Suprapubic skin (tissue), 4 donors: Measurements from ENCODE around the gene CTNNA2. TPM values are rescaled to one million over a fixed set of nuclear protein-coding genes. Genes with fewer than 3 reads are reported as not detected.

ENCODE experiments used
- DNase-seq, 2 donors: peaks; one replicate each; pipeline ENCODE4 v3.0.0-alpha.2; 2019; ENCODE audit warnings: low spot score in 2 of 2
- H3K27ac ChIP-seq: fragments of 200-600 bp; sonication (generic); one replicate; pipeline ENCODE4 v1.5.1; 2019
- H3K27me3 ChIP-seq: fragments of 200-600 bp; sonication (generic); one replicate; pipeline ENCODE4 v1.5.1; 2019
- H3K36me3 ChIP-seq: fragments of 200-600 bp; sonication (generic); one replicate; pipeline ENCODE4 v1.5.1; 2019
- H3K4me1 ChIP-seq: fragments of 200-600 bp; sonication (generic); one replicate; pipeline ENCODE4 v1.5.1; 2019
- H3K4me3 ChIP-seq: fragments of 200-600 bp; sonication (generic); one replicate; pipeline ENCODE4 v1.5.1; 2019; ENCODE audit warnings: mild to moderate bottlenecking
- H3K9me3 ChIP-seq: fragments of 200-600 bp; sonication (generic); one replicate; pipeline ENCODE4 v1.5.1; 2019
- EP300 ChIP-seq: sonication (generic); formaldehyde crosslinking; IDR thresholded peaks from one replicate; pipeline ENCODE4 v1.6.1; 2017; ENCODE audit warnings: antibody characterized with exemption
- POLR2A ChIP-seq, 2 donors: fragments of 450-650 bp; IDR thresholded peaks; one replicate each; pipeline ENCODE4 v1.6.1; 2017; ENCODE audit warnings: antibody characterized with exemption in 2 of 2, mild to moderate bottlenecking in 2 of 2, moderate library complexity in 2 of 2
- POLR2AphosphoS5 ChIP-seq, 3 donors: sonication (generic); formaldehyde crosslinking; IDR thresholded peaks; one replicate each; pipeline ENCODE4 v1.6.1; 2017; ENCODE audit warnings: antibody characterized with exemption in 3 of 3
- whole genome bisulfite sequencing: methylation state at CpG from one replicate; pipeline ENCODE4 v1.1.5; 2018; 5-methylcytosine and 5-hydroxymethylcytosine counted together
- total RNA-seq, 4 donors: library from RNA; depleted of rRNA; stranded (reverse); fragments of >200 nt; gene quantifications; one replicate each; pipeline ENCODE4 v1.1.0, GENCODE V29; 2016
- TF ChIP-seq, protein P1 (sequence below), 2 donors: fragments of 200-600 bp in 1 of 2; fragments of 450-650 bp in 1 of 2; sonication (generic) in 1 of 2; IDR thresholded peaks; one replicate each; pipeline ENCODE4 v1.5.1; 2016 to 2019; ENCODE audit warnings: antibody characterized with exemption in 2 of 2, mild to moderate bottlenecking in 1 of 2, moderate library complexity in 1 of 2

Gene CTNNA2
- total RNA-seq, 4 donors from 2014 or later = 0.15 to 0.21 TPM; not detected in 2

DNA sequence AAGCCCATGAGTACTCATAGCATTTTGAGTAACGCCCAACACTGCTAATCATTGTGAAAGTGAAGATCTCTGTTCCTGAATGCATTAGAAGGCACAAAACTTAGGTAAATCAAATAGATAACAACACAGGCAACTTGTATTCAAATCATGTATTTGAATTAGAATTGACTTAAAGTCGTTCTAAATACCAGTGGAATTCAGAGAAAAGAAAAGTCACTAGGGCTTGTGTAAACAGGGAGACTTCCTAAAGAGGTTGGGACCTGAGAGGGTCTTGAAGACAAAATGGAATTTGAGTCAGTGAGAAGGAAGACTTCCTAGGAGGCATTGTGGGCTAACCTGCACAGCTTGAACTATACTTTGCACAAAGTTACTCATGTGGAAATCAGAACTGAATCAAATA lies 127.2 kb downstream of the CTNNA2 start:
- Histone ChIP-seq H3K27me3 (no peaks in the 10 kb centered on the region), H3K36me3 (no peaks in the 10 kb centered on the region), H3K4me3 (no peak overlapping the region), H3K27ac (no peak overlapping the region), H3K9me3 (no peaks in the 10 kb centered on the region), H3K4me1 (no peaks in the 10 kb centered on the region)
- 49% methylated on average over 2 of the region's 2 CpGs for WGBS
- no peak for TF ChIP-seq POLR2AphosphoS5 (IDR thresholded peaks at IDR 0.05)
- TF ChIP-seq, protein P1, sequence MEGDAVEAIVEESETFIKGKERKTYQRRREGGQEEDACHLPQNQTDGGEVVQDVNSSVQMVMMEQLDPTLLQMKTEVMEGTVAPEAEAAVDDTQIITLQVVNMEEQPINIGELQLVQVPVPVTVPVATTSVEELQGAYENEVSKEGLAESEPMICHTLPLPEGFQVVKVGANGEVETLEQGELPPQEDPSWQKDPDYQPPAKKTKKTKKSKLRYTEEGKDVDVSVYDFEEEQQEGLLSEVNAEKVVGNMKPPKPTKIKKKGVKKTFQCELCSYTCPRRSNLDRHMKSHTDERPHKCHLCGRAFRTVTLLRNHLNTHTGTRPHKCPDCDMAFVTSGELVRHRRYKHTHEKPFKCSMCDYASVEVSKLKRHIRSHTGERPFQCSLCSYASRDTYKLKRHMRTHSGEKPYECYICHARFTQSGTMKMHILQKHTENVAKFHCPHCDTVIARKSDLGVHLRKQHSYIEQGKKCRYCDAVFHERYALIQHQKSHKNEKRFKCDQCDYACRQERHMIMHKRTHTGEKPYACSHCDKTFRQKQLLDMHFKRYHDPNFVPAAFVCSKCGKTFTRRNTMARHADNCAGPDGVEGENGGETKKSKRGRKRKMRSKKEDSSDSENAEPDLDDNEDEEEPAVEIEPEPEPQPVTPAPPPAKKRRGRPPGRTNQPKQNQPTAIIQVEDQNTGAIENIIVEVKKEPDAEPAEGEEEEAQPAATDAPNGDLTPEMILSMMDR (IDR thresholded peaks at IDR 0.05) = no peak
- no peak for TF ChIP-seq POLR2A (IDR thresholded peaks at IDR 0.05)
- TF ChIP-seq EP300 = no peak
- DNase-seq = no peak

DNA sequence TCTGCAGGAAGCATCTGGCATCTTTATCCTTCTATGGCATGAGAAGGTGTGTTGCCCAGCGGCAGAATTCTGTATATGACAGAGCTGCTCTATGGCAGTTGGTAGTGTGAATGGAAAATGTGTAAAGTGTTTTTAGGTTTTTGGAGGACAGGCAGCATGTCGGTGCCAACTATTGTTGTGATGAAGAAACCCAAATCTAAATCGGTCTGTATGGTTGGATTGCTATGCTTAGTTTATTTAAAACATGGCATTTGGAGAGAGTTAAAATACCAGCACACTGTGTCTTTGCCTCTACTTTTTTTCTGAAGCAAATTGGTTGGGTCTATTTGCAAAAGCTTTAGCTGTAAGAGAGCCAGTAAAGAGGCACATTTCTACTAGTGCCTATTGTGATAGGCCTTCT lies 136.7 kb downstream of the CTNNA2 start:
- WGBS = 88% methylated on average over 3 of the region's 3 CpGs
- DNase-seq = no peak
- H3K4me3 ChIP-seq = no peak overlapping the region
- no peaks in the 10 kb centered on the region for H3K4me1 ChIP-seq
- H3K36me3 ChIP-seq = no peaks in the 10 kb centered on the region
- no peaks in the 10 kb centered on the region for H3K27me3 ChIP-seq
- H3K27ac ChIP-seq = no peak overlapping the region
- TF ChIP-seq POLR2AphosphoS5 (IDR thresholded peaks at IDR 0.05) (no peak), EP300 (no peak), POLR2A (IDR thresholded peaks at IDR 0.05) (no peak)
- TF ChIP-seq, protein P1 (IDR thresholded peaks at IDR 0.05) = no peak
- H3K9me3 ChIP-seq = peaks cover 4% of the 10 kb centered on the region

DNA sequence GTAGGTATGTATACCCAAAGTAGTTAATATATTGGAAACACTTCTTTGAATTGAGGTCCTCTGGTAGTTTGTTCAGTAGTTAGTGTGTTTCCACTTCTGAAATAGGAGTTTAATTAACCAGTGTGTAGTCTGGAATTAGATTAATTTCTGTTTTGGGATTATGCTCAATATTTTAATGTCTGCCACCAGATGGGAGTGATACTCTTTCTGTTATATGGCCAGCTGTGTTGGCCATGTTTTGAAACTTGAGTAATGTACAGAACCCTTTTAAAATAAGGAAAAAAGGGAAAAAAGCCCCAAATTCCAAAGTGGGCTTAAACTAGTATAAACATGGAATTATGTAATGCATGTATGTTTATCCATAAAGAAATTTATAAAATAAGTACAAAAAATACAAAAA lies 147.7 kb downstream of the CTNNA2 start:
- DNase-seq = no peak
- TF ChIP-seq POLR2AphosphoS5 (IDR thresholded peaks at IDR 0.05) = no peak
- no peak for TF ChIP-seq EP300
- TF ChIP-seq, protein P1 (IDR thresholded peaks at IDR 0.05) = no peak
- no peak for TF ChIP-seq POLR2A (IDR thresholded peaks at IDR 0.05)
- Histone ChIP-seq H3K27ac (no peak overlapping the region), H3K9me3 (no peaks in the 10 kb centered on the region), H3K4me3 (no peak overlapping the region), H3K4me1 (no peaks in the 10 kb centered on the region), H3K27me3 (no peaks in the 10 kb centered on the region), H3K36me3 (no peaks in the 10 kb centered on the region)

DNA sequence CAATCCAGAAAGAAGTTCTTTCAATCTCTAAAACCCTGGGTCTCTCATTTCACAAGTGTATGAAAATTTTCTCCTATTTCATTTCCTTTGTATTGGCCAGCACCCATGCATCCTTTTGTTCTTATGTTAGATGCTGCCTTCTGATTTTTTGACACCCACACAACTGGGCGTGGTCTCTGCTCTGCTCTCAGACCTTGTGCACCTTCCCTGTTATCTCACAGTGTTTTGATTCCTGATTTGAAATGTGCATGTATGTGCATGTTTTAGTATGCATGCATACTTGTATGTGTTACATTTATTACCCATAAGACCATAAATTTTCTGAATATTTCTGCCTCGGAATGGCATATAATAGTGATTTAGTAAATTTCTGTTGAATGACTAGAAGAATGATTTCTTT lies 152.2 kb downstream of the CTNNA2 start:
- H3K36me3 ChIP-seq = no peaks in the 10 kb centered on the region
- H3K9me3 ChIP-seq = peaks cover 4% of the 10 kb centered on the region
- 52% methylated on average over 2 of the region's 2 CpGs for WGBS
- no peak overlapping the region for H3K4me3 ChIP-seq
- H3K4me1 ChIP-seq = no peaks in the 10 kb centered on the region
- no peak overlapping the region for H3K27ac ChIP-seq
- TF ChIP-seq, protein P1 (IDR thresholded peaks at IDR 0.05) = no peak
- TF ChIP-seq POLR2AphosphoS5 (IDR thresholded peaks at IDR 0.05) (no peak), POLR2A (IDR thresholded peaks at IDR 0.05) (no peak), EP300 (no peak)
- H3K27me3 ChIP-seq = no peaks in the 10 kb centered on the region
- no peak for DNase-seq

DNA sequence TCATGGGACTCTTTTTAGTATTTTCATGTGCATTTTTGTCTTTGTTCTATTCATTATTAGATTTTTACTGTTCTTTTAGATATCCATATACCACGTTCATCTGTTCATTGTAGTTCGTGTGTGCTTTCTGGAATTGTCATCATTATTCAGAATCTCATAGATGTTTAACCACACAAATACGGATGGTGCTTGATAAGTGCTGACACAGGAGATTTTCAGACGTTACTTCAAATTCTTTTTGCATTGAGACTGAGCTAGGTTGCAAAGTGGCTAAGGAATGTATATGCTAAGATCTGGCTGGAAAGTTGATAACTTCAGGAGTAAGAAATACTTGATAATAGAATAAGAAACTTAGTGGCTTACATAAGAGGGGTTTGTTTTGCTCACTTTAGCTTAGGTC lies 153.6 kb downstream of the CTNNA2 start:
- no peak for DNase-seq
- peaks cover 4% of the 10 kb centered on the region for H3K9me3 ChIP-seq
- no peaks in the 10 kb centered on the region for H3K4me1 ChIP-seq
- TF ChIP-seq POLR2AphosphoS5 (IDR thresholded peaks at IDR 0.05) (no peak), POLR2A (IDR thresholded peaks at IDR 0.05) (no peak), EP300 (no peak)
- TF ChIP-seq, protein P1 (IDR thresholded peaks at IDR 0.05) = no peak
- no peaks in the 10 kb centered on the region for H3K27me3 ChIP-seq
- 55% methylated on average over 4 of the region's 4 CpGs for WGBS
- H3K4me3 ChIP-seq = no peak overlapping the region
- H3K27ac ChIP-seq = no peak overlapping the region
- H3K36me3 ChIP-seq = no peaks in the 10 kb centered on the region
